Ishikawa (cell line): Measurements from ENCODE around the gene B3GAT2.

Experiments
- CEBPB ChIP-seq: IDR thresholded peaks from 2 replicates; pipeline ENCODE4 v1.6.1; 2012
- EGR1 ChIP-seq: IDR thresholded peaks from 2 replicates; pipeline ENCODE4 v1.6.1; 2012
- EP300 ChIP-seq: IDR thresholded peaks from 2 replicates; pipeline ENCODE4 v1.6.1; 2012; ENCODE audit warnings: borderline replicate concordance
- FOXM1 ChIP-seq: IDR thresholded peaks from 2 replicates; pipeline ENCODE4 v1.6.1; 2012; ENCODE audit warnings: low read depth, borderline replicate concordance
- MAX ChIP-seq: IDR thresholded peaks from 2 replicates; pipeline ENCODE4 v1.6.1; 2012
- NFIC ChIP-seq: IDR thresholded peaks from 2 replicates; pipeline ENCODE4 v1.6.1; 2012
- RAD21 ChIP-seq: IDR thresholded peaks from 2 replicates; pipeline ENCODE4 v1.6.1; 2012; ENCODE audit warnings: low read depth
- REST ChIP-seq: IDR thresholded peaks from 2 replicates; pipeline ENCODE4 v1.6.1; 2012; ENCODE audit warnings: low read depth, mild to moderate bottlenecking
- TAF1 ChIP-seq: IDR thresholded peaks from 2 replicates; pipeline ENCODE4 v1.6.1; 2012; ENCODE audit warnings: low read depth, mild to moderate bottlenecking
- TCF12 ChIP-seq: IDR thresholded peaks from 2 replicates; pipeline ENCODE4 v1.6.1; 2012; ENCODE audit warnings: low read depth
- USF1 ChIP-seq: IDR thresholded peaks from 2 replicates; pipeline ENCODE4 v1.6.1; 2012
- YY1 ChIP-seq: IDR thresholded peaks from 2 replicates; pipeline ENCODE4 v1.6.1; 2012; ENCODE audit warnings: low read depth
- ZBTB7A ChIP-seq: IDR thresholded peaks from 2 replicates; pipeline ENCODE4 v1.6.1; 2012; ENCODE audit warnings: low read depth

- TF ChIP-seq USF1 (no peak), NFIC (no peak), EP300 (no peak), ZBTB7A (no peak), REST (no peak), YY1 (no peak), TAF1 (no peak), CEBPB (no peak), RAD21 (no peak), TCF12 (no peak), EGR1 (no peak), MAX (no peak), FOXM1 (no peak)
Measured at GRCh38 chr6:70847106-70848084, 109.5 kb downstream of the B3GAT2 start.
